Mesothelial cell of epicardium (in vitro differentiated cells): ENCODE measurements around the gene ACTL6B. TPM values are rescaled to one million over a fixed set of nuclear protein-coding genes. Genes with fewer than 3 reads are reported as not detected.
"Not testable (repeated sequence)": the region's sequence is repeated elsewhere in the genome, so short reads cannot be mapped to it uniquely, and the experiment has no call there.

Source experiments
- DNase-seq, 2 experiments: peaks; one replicate each; pipeline ENCODE4 v3.0.0; 2021; ENCODE audit warnings: low spot score in 2 of 2; ENCODE audit not compliant: unreplicated experiment in 2 of 2
- H3K27ac Mint-ChIP-seq: 2 replicates; pipeline ENCODE4 v1.8.0; 2021; ENCODE audit warnings: mixed read lengths
- H3K27me3 Mint-ChIP-seq: 2 replicates; pipeline ENCODE4 v1.8.0; 2021; ENCODE audit warnings: low read depth, mixed read lengths
- H3K36me3 Mint-ChIP-seq: 2 replicates; pipeline ENCODE4 v1.8.0; 2021; ENCODE audit warnings: mixed read lengths
- H3K4me1 Mint-ChIP-seq: 2 replicates; pipeline ENCODE4 v1.8.0; 2021; ENCODE audit warnings: mixed read lengths
- H3K4me3 Mint-ChIP-seq: 2 replicates; pipeline ENCODE4 v1.8.0; 2021; ENCODE audit warnings: mild to moderate bottlenecking, moderate library complexity, mixed read lengths
- H3K9me3 Mint-ChIP-seq: 2 replicates; pipeline ENCODE4 v1.8.0; 2021; ENCODE audit warnings: mixed read lengths
- total RNA-seq: library from RNA; stranded (reverse); gene quantifications from 3 replicates; pipeline ENCODE4 v1.2.1, GENCODE V29; 2021
- TF ChIP-seq, protein P1 (sequence below): fragments of 200-600 bp; sonication (generic); IDR thresholded peaks from one replicate; pipeline ENCODE4 v1.5.0; 2021; ENCODE audit warnings: antibody characterized with exemption; ENCODE audit not compliant: unreplicated experiment

The ACTL6B gene
- total RNA-seq, 1 donor from 2014 or later, result not detected

DNA sequence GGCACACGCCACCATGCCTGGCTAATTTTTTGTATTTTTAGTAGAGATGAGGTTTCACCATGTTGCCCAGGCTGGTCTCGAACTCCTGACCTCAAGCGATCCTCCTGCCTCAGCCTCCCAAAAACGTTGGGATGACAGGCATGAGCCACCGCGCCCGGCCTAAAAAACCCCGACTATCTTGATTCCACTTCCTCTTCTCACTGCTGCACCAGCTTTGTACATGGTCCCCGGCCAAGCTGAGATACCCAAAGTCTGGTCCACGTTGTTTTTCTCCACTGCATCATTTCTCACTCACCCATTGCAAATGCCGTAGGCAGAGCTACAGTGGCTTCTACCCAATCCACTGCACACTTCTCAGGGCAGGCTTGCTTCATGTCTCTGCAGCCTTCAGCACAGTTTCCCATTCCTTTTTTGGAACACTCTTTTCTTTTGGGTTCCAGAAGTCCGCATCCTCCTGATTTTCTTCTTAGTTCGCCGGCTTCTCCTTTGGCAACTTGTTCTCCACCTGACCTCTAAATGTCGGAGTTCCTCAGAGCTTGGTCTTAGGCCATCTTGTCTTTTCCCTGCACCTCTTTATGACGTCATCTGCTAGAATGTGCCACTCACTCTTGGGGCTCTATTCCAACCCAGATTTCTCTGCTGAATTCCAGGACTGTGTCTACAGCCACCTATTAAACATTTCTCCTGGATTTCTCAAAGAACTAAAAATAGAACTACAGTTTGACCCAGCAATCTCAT lies 11.3 kb upstream of the ACTL6B start:
- H3K27me3 Mint-ChIP-seq, result peaks cover 32% of the 10 kb centered on the region
- H3K4me3 Mint-ChIP-seq, result no peak overlapping the region

GRCh38 chr7:100665168-100665726 lies 9.0 kb upstream of the ACTL6B start:
- Mint-ChIP-seq H3K9me3 (peaks cover 3% of the 10 kb centered on the region), H3K36me3 (no peaks in the 10 kb centered on the region), H3K27me3 (peaks cover 27% of the 10 kb centered on the region), H3K4me1 (no peaks in the 10 kb centered on the region), H3K27ac (no peak overlapping the region), H3K4me3 (no peak overlapping the region)
- DNase-seq, result no peak
- TF ChIP-seq, protein P1, sequence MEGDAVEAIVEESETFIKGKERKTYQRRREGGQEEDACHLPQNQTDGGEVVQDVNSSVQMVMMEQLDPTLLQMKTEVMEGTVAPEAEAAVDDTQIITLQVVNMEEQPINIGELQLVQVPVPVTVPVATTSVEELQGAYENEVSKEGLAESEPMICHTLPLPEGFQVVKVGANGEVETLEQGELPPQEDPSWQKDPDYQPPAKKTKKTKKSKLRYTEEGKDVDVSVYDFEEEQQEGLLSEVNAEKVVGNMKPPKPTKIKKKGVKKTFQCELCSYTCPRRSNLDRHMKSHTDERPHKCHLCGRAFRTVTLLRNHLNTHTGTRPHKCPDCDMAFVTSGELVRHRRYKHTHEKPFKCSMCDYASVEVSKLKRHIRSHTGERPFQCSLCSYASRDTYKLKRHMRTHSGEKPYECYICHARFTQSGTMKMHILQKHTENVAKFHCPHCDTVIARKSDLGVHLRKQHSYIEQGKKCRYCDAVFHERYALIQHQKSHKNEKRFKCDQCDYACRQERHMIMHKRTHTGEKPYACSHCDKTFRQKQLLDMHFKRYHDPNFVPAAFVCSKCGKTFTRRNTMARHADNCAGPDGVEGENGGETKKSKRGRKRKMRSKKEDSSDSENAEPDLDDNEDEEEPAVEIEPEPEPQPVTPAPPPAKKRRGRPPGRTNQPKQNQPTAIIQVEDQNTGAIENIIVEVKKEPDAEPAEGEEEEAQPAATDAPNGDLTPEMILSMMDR, result no peak

More for the DNA sequence above, 11.3 kb upstream of the ACTL6B start:
- no peaks in the 10 kb centered on the region for H3K36me3 Mint-ChIP-seq
- no peaks in the 10 kb centered on the region for H3K4me1 Mint-ChIP-seq
- DNase-seq, result no peak
- H3K27ac Mint-ChIP-seq, result no peak overlapping the region
- TF ChIP-seq, protein P1, result no peak
- peaks cover 3% of the 10 kb centered on the region for H3K9me3 Mint-ChIP-seq

DNA sequence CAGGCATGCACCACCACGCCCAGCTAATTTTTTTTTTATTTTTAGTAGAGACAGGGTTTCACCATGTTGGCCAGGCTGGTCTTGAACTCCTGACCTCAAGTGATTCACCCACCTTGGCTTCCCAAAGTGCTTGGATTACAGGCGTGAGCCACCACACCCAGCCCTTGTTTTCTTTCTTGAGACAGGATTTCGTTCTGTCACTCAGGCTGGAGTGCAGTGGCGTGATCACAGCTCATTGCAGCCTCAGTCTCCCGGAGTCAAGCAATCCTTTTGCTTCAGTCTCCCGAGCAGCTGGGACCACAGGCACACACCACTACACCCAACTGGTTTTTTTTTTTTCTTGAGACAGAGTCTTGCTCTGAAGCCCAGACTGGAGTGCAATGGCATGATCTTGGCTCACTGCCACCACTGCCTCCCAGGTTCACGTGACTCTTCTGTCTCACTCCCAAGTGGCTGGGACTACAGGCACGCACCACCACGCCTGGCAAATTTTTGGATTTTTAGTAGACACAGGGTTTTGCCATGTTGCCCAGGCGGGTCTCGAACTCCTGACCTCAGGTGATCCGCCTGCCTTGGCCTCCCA lies 6.0 kb upstream of the ACTL6B start:
- H3K27ac Mint-ChIP-seq, H3K36me3 Mint-ChIP-seq, H3K9me3 Mint-ChIP-seq, H3K4me1 Mint-ChIP-seq, H3K4me3 Mint-ChIP-seq, DNase-seq: not testable (repeated sequence)
- H3K27me3 Mint-ChIP-seq, result peaks cover 35% of the 10 kb centered on the region

- Mint-ChIP-seq H3K27ac (no peak overlapping the region), H3K36me3 (no peaks in the 10 kb centered on the region), H3K27me3 (peaks cover 66% of the 10 kb centered on the region), H3K4me1 (no peaks in the 10 kb centered on the region), H3K9me3 (no peaks in the 10 kb centered on the region), H3K4me3 (no peak overlapping the region)
- no peak for DNase-seq
- TF ChIP-seq, protein P1, result no peak
Measured at GRCh38 chr7:100654908-100655831, 1.1 kb downstream of the ACTL6B start.

DNA sequence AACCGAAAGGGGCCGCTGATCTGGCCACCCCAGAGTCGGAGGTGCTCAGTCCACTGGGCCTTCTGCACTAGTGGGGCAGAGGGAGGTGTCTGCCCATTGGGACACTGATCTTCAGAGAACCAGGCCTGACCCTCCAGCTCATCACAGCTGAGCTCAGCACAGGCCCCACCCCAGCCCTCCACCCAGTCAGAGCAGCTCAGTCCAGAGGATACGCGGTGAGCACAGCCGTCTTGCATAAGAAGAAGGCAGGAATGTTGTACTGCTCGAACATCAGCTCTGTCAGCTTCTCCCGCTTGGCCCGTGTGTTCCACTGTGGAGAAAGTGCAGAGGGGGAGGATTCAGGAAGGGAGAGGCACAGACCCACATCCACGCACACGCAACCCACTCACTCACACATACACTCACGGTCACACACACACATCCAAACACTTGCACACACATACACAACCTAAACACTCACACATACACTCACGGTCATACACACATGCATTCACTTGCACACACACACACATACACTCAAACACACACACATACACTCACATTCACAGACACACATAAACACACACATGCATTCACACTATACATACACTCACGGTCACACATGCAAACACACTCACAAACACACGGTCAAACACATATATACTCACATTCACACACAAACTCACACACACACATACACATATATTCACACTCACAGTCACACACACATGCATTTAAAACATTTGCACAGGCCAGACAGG lies 6.3 kb downstream of the ACTL6B start:
- H3K27me3 Mint-ChIP-seq, result peaks cover 40% of the 10 kb centered on the region
- no peak overlapping the region for H3K4me3 Mint-ChIP-seq
- H3K4me1 Mint-ChIP-seq, result no peaks in the 10 kb centered on the region
- no peak for DNase-seq
- TF ChIP-seq, protein P1, result no peak
- H3K9me3 Mint-ChIP-seq, result no peaks in the 10 kb centered on the region
- H3K36me3 Mint-ChIP-seq, result no peaks in the 10 kb centered on the region
- no peak overlapping the region for H3K27ac Mint-ChIP-seq
